ENCODE data around the gene CDCP1.

The CDCP1 gene

GRCh38 chr3:45106874-45107273, 39.3 kb downstream of the CDCP1 start:
- DNase-seq: no peak

- DNase-seq: peak; percentile 70
Observed at GRCh38 chr3:45105855-45106671, 40.1 kb downstream of the CDCP1 start.

GRCh38 chr3:45104715-45105711, 41.2 kb downstream of the CDCP1 start:
- no peak for DNase-seq

- no peak for DNase-seq
Observed at GRCh38 chr3:45103753-45104714, 42.1 kb downstream of the CDCP1 start.

GRCh38 chr3:45103334-45103733, 42.8 kb downstream of the CDCP1 start:
- DNase-seq: no peak

GRCh38 chr3:45100981-45101407, 45.2 kb downstream of the CDCP1 start:
- DNase-seq: no peak

GRCh38 chr3:45098310-45098709, 47.9 kb downstream of the CDCP1 start:
- DNase-seq: no peak

GRCh38 chr3:45097296-45097883, 48.8 kb downstream of the CDCP1 start:
- DNase-seq: no peak

GRCh38 chr3:45095916-45096526, 50.2 kb downstream of the CDCP1 start:
- no peak for DNase-seq

GRCh38 chr3:45093176-45093575, 53.0 kb downstream of the CDCP1 start:
- no peak for DNase-seq

- DNase-seq: peak; percentile 94
Observed at GRCh38 chr3:45092132-45093031, 53.8 kb downstream of the CDCP1 start.

- DNase-seq: no peak
Observed at GRCh38 chr3:45090855-45091254, 55.3 kb downstream of the CDCP1 start.

- no peak for DNase-seq
Observed at GRCh38 chr3:45088543-45089358, 57.4 kb downstream of the CDCP1 start.

- no peak for DNase-seq
Observed at GRCh38 chr3:45087155-45087554, 59.0 kb downstream of the CDCP1 start.

- no peak for DNase-seq
Observed at GRCh38 chr3:45084820-45085816, 61.1 kb downstream of the CDCP1 start.

- no peak for DNase-seq
Observed at GRCh38 chr3:45084361-45084760, 61.8 kb downstream of the CDCP1 start.

- no peak for DNase-seq
Observed at GRCh38 chr3:45083023-45083422, 63.2 kb downstream of the CDCP1 start.

GRCh38 chr3:45082142-45082538, 64.0 kb downstream of the CDCP1 start:
- no peak for DNase-seq
